Sigmoid colon (tissue), 7 donors: ENCODE results near the gene TMEM9B. TPM values are rescaled to one million over a fixed set of nuclear protein-coding genes. Genes with fewer than 3 reads are reported as not detected.

Experiments used
- DNase-seq: peaks from one replicate; pipeline ENCODE4 v3.0.0-alpha.2; 2019
- H3K27ac ChIP-seq, 4 donors: fragments of 200-600 bp; sonication (generic); one replicate each; pipeline ENCODE4 v1.5.1; 2016 to 2019; ENCODE audit warnings: mild to moderate bottlenecking in 1 of 4
- H3K27me3 ChIP-seq, 3 donors: fragments of 200-600 bp; sonication (generic); one replicate each; pipeline ENCODE4 v1.5.1; 2019; ENCODE audit warnings: mild to moderate bottlenecking in 1 of 3
- H3K36me3 ChIP-seq, 4 donors: fragments of 200-600 bp; sonication (generic); one replicate each; pipeline ENCODE4 v1.5.1; 2016 to 2019
- H3K4me1 ChIP-seq, 4 donors: fragments of 200-600 bp; sonication (generic); one replicate each; pipeline ENCODE4 v1.5.1; 2017 to 2019
- H3K4me3 ChIP-seq, 4 donors: fragments of 200-600 bp; sonication (generic); one replicate each; pipeline ENCODE4 v1.5.1; 2017 to 2019; ENCODE audit warnings: mild to moderate bottlenecking in 2 of 4, moderate library complexity in 1 of 4
- H3K9me3 ChIP-seq, 4 donors: fragments of 200-600 bp in 3 of 4; sonication (generic) in 3 of 4; one replicate each; pipeline versions ENCODE4 v1.5.1 to v1.6.1; 2013 to 2019
- EP300 ChIP-seq, 4 donors: sonication (generic); formaldehyde crosslinking; IDR thresholded peaks; one replicate each; pipeline ENCODE4 v1.6.1; 2017; ENCODE audit warnings: antibody characterized with exemption in 4 of 4
- POLR2A ChIP-seq, 2 donors: fragments of 450-650 bp; IDR thresholded peaks; one replicate each; pipeline ENCODE4 v1.6.1; 2016; ENCODE audit warnings: antibody characterized with exemption in 2 of 2, mild to moderate bottlenecking in 2 of 2, moderate library complexity in 2 of 2
- POLR2AphosphoS5 ChIP-seq, 4 donors: sonication (generic); formaldehyde crosslinking; IDR thresholded peaks; one replicate each; pipeline ENCODE4 v1.6.1; 2017; ENCODE audit warnings: antibody characterized with exemption in 4 of 4
- WGBS, 2 donors: extraction: QIAGEN DNeasy Blood & Tissue Kit; methylation state at CpG; one replicate each; pipeline ENCODE4 v1.1.7; 2013; 5-methylcytosine and 5-hydroxymethylcytosine counted together
- intact Hi-C: fragments of 100-400 bp; cut with DNase I; formaldehyde crosslinking; loops from one replicate; pipeline ENCODE4 v1.15.1; 2023
- polyA plus RNA-seq, 3 donors: library from polyadenylated mRNA; stranded (reverse); fragments of 200-250 nt; gene quantifications; one replicate each; pipeline ENCODE4 v1.2.3, GENCODE V29; 2013
- total RNA-seq, 4 donors: library from RNA; depleted of rRNA; stranded (reverse); fragments of >200 nt; gene quantifications; one replicate each; pipeline ENCODE4 v1.1.0, GENCODE V29; 2016
- TF ChIP-seq, protein P1 (sequence below), 4 experiments: fragments of 450-650 bp in 3 of 4; fragments of 200-600 bp in 1 of 4; IDR thresholded peaks; one replicate each; pipeline ENCODE4 v1.5.1; 2016 to 2019; ENCODE audit warnings: antibody characterized with exemption in 4 of 4, mild to moderate bottlenecking in 3 of 4, moderate library complexity in 2 of 4
- donor health status: healthy with polysubstance abuse.
- donor health status: Bipolar disorder and iron deficiency.
- donor health status: healthy.

TMEM9B gene
- total and polyA plus RNA-seq, 7 donors: 13.3 to 58.9 (median 24.3) TPM

DNA sequence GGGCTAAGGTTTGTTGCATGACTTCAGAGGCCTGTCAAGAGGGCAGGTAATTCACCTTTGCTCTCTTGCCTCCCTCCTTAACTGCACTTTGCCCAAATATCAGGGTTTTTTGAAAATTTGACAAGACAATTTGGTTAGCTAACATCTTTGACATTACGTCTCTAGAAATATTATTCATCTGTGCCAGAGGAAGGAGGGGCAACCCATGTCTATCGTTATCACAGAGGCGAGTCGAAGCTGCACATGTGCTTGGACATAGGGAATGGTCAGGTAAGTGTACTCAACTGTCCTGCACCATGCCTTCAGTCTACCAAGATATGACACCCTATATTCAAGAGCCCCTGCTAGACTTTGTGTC, 49.6 kb downstream of the TMEM9B start:
- Histone ChIP-seq H3K9me3 (no peaks in the 10 kb centered on the region), H3K27me3 (no peaks in the 10 kb centered on the region), H3K4me3 (no peak overlapping the region), H3K4me1 (peaks cover 0 to 65% (median 56%) of the 10 kb centered on the region in 4 donors), H3K36me3 (peaks cover 0 to 20% (median 8%) of the 10 kb centered on the region in 4 donors), H3K27ac (peak overlapping the region; percentile 56 to 97 (median 74))
- intact Hi-C loops: loop anchor here (5.0 kb wide), 3 partner anchors 82 to 232 kb away; partner anchors contain the start of genes RPL27A and TRIM66
- TF ChIP-seq, protein P1, sequence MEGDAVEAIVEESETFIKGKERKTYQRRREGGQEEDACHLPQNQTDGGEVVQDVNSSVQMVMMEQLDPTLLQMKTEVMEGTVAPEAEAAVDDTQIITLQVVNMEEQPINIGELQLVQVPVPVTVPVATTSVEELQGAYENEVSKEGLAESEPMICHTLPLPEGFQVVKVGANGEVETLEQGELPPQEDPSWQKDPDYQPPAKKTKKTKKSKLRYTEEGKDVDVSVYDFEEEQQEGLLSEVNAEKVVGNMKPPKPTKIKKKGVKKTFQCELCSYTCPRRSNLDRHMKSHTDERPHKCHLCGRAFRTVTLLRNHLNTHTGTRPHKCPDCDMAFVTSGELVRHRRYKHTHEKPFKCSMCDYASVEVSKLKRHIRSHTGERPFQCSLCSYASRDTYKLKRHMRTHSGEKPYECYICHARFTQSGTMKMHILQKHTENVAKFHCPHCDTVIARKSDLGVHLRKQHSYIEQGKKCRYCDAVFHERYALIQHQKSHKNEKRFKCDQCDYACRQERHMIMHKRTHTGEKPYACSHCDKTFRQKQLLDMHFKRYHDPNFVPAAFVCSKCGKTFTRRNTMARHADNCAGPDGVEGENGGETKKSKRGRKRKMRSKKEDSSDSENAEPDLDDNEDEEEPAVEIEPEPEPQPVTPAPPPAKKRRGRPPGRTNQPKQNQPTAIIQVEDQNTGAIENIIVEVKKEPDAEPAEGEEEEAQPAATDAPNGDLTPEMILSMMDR (IDR thresholded peaks at IDR 0.05): peak in 1 of 4 experiments; percentile 13
- TF ChIP-seq POLR2A (IDR thresholded peaks at IDR 0.05) (no peak), EP300 (IDR thresholded peaks at IDR 0.05) (no peak), POLR2AphosphoS5 (IDR thresholded peaks at IDR 0.05) (no peak)
- 80 to 83% methylated on average over 4 of the region's 4 CpGs for WGBS, 2 donors
- DNase-seq: no peak

DNA sequence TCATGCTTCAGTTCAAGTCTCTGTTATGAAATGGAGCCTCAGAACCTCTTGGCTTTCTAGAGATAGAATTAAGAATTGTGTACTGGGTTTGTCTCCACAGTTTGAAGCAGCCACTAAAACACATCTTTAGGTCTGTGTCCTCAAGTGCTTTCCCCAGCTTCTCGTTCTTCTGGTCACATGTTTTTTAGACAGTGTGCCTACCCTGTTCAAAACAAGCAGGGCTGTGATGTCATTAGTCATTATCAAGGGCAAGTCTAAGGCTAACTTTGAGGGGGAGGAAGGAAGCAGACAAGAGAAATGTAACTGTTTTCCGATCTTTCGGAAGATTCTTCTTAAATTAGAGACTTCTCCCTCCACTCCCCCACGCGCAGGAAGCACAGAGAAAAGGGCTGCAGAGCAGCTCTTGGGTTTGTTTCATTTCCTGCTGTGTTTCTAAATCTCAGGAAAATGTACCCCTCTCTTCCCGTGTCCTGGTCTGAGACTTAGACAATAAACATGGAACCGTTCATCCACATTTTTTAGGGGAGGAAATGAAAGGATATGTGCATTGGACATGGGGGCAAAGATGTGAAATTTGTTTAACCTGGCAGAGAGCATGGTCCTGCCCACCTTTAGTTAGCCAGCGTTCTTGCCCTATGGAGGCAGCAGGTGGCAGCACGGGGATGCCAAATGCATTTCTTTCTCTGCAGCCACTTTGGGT, 50.1 kb downstream of the TMEM9B start:
- TF ChIP-seq POLR2A (IDR thresholded peaks at IDR 0.05) (no peak), EP300 (IDR thresholded peaks at IDR 0.05) (no peak), POLR2AphosphoS5 (IDR thresholded peaks at IDR 0.05) (peak in 1 of 4 donors; percentile 38)
- TF ChIP-seq, protein P1 (IDR thresholded peaks at IDR 0.05): peak in 3 of 4 experiments; percentile 19 to 67 (median 63)
- Histone ChIP-seq H3K4me3 (peak overlapping the region in 1 of 4 donors; percentile 0), H3K36me3 (peaks cover 0 to 15% (median 3%) of the 10 kb centered on the region in 4 donors), H3K4me1 (peaks cover 0 to 67% (median 58%) of the 10 kb centered on the region in 4 donors), H3K27me3 (no peaks in the 10 kb centered on the region), H3K9me3 (no peaks in the 10 kb centered on the region), H3K27ac (peak overlapping the region; percentile 56 to 97 (median 74))
- intact Hi-C loops: loop anchor here (2.0 to 5.0 kb wide), 4 partner anchors 82 to 232 kb away; partner anchors contain the start of genes RPL27A and TRIM66
- 21 to 37% methylated on average over 9 of the region's 9 CpGs for WGBS, 2 donors
- no peak for DNase-seq

DNA sequence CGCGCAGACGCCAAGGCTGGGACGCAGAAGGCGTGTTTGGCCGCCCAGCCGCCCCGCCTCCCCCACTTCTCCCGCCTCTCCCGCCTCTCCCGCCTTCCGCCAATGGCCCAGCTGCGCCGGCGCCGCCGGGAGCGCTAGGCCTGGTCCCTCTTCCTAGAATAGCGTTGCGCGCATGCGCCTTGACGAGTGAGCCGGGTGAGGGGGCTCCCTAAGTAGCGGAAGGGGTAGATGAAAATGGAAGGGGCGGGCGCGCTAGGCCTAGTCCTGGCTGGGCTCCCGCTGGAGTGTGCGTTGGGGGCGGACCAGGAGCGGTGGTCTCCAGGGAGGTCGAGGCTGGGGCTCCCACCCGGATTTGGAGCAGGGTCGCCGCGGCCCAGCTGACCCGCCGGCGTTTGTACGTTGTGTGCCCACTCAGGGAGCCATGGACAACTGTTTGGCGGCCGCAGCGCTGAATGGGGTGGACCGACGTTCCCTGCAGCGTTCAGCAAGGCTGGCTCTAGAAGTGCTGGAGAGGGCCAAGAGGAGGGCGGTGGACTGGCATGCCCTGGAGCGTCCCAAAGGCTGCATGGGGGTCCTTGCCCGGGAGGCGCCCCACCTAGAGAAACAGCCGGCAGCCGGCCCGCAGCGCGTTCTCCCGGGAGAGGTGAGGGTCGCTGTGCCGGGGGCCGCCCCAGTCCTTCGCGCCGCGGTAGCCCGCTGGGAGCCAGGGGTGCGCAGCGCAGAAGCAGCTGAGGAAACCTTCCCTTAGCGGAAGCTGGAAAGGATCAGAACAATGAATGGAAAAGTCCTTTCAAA, 53.0 kb downstream of the TMEM9B start, which contains the start of gene AKIP1:
AKIP1 (plus strand) TSS at position 161 of the 795 bp plus-strand sequence; CDS start at position 422, 261 bp downstream.
- Histone ChIP-seq H3K4me3 (peak within 1 kb of the TSS; percentile 62 to 69 (median 63)), H3K4me1 (peaks cover 0 to 44% (median 35%) of the 10 kb centered on the region in 4 donors), H3K27me3 (no peaks in the 10 kb centered on the region), H3K27ac (peak within 1 kb of the TSS; percentile 89 to 97 (median 92)), H3K36me3 (peaks cover 0 to under 1% (median 0%) of the 10 kb centered on the region in 4 donors), H3K9me3 (no peaks in the 10 kb centered on the region)
- TF ChIP-seq POLR2AphosphoS5 (IDR thresholded peaks at IDR 0.05): peak; percentile 76 to 93 (median 89)
- no peak for TF ChIP-seq EP300 (IDR thresholded peaks at IDR 0.05)
- peak; percentile 50 to 80 for TF ChIP-seq POLR2A (IDR thresholded peaks at IDR 0.05)
- 0% methylated on average over 68 of the region's 68 CpGs for WGBS, 2 donors
- peak; percentile 98 for DNase-seq
- intact Hi-C loops: loop anchor here (2.0 to 5.0 kb wide), 5 partner anchors 40 to 229 kb away; partner anchors contain the start of genes RPL27A and TRIM66

DNA sequence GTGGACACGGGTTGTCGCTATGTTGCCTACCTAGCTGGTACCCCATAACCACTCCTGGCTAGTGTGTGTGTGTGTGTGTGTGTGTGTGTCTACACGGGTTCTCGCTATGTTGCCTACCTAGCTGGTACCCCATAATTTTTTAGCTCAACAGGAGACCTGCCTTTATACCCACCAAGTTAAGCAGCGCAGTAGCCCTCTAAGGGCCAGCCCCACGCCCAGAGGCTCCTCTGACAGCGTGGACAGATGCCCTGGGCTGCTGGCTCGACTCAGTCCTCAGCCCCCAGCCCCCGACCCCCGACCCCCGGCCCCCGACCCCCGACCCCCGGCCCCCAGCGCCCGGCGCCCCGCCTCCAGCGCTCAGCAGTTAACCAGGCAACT, 53.6 kb downstream of the TMEM9B start:
- no peak for DNase-seq
- TF ChIP-seq POLR2AphosphoS5 (IDR thresholded peaks at IDR 0.05) (no peak), EP300 (IDR thresholded peaks at IDR 0.05) (no peak)
- 3 to 4% methylated on average over 19 of the region's 19 CpGs for whole genome bisulfite sequencing, 2 donors
- Histone ChIP-seq H3K27ac (peak overlapping the region; percentile 89 to 97 (median 92)), H3K4me1 (peaks cover 0 to 39% (median 34%) of the 10 kb centered on the region in 4 donors), H3K4me3 (peak overlapping the region; percentile 62 to 69 (median 63)), H3K27me3 (no peaks in the 10 kb centered on the region), H3K9me3 (no peaks in the 10 kb centered on the region), H3K36me3 (no peaks in the 10 kb centered on the region)
- intact Hi-C loops: loop anchor here (2.0 to 5.0 kb wide), 5 partner anchors 40 to 228 kb away; partner anchors contain the start of genes RPL27A and TRIM66

DNA sequence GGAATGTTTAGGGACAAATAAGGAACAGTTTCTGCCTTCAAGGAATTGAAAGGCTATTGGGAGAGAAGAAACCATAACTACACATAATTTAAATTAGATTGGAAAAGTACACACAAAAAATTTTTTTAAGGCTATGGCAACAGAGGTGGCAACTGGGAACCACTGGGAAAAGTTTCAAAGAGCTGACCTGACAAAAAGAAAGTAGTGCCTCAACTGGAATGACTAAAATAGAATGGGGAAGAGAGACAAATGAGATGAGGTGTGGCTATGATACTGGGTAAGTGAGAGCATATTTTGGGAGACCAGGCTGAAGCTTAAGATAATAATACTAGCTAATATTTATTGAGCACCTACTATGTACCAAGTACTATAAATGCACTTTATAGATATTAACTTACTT, 56.1 kb downstream of the TMEM9B start:
- Histone ChIP-seq H3K27me3 (no peaks in the 10 kb centered on the region), H3K27ac (no peak overlapping the region), H3K4me3 (no peak overlapping the region), H3K36me3 (no peaks in the 10 kb centered on the region), H3K9me3 (no peaks in the 10 kb centered on the region), H3K4me1 (peaks cover 0 to 22% (median 17%) of the 10 kb centered on the region in 4 donors)
- no peak for DNase-seq
- no peak for TF ChIP-seq POLR2A (IDR thresholded peaks at IDR 0.05)
- TF ChIP-seq POLR2AphosphoS5 (IDR thresholded peaks at IDR 0.05): no peak
- TF ChIP-seq, protein P1 (IDR thresholded peaks at IDR 0.05): no peak
- no peak for TF ChIP-seq EP300 (IDR thresholded peaks at IDR 0.05)
- intact Hi-C loops: no loop called here
